NK-92 treated with Interleukin-12 subunit alpha and Interleukin-12 subunit beta, amount 100 ng/mL, for 24 hours (cell line): ENCODE measurements around the gene PTPRM.
"Not testable (repeated sequence)": the region's sequence is repeated elsewhere in the genome, so short reads cannot be mapped to it uniquely, and the experiment has no call there.

ENCODE experiments used
- DNase-seq: peaks from one replicate; lab custom pipeline; 2025; lab: John Stamatoyannopoulos, UW

The PTPRM gene

DNA sequence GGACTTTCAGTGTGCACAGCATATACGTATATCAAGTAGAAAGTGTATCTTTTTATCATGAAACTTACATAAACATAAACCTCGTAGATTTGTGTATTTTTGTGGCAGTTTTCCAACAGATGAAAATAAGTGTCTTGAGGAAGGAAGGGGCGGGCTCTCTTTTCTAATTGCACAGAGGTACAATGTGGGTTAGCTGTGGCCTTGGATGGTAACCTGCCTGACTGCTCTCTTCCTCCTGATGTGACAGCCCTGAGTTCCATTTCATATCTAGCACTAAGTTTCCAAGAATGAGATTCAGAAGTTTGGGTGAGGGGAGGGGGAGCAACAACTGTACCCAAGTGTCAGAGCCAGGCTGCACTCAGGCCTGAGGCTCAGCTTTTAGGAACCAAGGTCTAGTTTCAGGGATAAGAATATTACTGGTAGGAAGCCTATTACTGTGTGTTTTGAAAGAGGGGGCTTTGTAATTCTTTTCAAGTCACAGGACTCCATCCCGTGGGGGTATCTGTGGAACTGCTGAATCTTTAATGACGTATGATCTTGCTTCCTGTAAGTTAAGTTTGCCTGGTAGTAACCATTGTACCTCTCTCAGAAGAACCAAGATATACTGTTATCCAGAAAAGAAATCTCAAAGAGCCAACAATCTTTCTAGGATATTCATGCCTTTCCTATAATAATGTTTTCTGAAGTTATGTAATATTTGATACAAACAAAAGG lies 483.7 kb downstream of the PTPRM start:
- DNase-seq: no peak

- no peak for DNase-seq
Observed at GRCh38 chr18:8051453-8051852, 484.3 kb downstream of the PTPRM start.

GRCh38 chr18:8052237-8052701 lies 485.2 kb downstream of the PTPRM start:
- DNase-seq: no peak

- DNase-seq: no peak
Observed at GRCh38 chr18:8056723-8057122, 489.6 kb downstream of the PTPRM start.

DNA sequence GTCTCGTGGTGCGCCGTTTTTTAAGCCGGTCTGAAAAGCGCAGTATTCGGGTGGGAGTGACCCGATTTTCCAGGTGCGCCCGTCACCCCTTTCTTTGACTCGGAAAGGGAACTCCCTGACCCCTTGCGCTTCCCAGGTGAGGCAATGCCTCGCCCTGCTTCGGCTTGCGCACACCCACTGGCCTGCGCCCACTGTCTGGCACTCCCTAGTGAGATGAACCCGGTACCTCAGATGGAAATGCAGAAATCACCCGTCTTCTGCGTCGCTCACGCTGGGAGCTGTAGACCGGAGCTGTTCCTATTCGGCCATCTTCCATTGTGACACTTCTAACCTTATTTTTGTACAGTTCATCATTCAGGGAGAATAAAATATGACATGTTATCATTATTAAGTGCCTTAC lies 496.0 kb downstream of the PTPRM start:
- DNase-seq: not testable (repeated sequence)

DNA sequence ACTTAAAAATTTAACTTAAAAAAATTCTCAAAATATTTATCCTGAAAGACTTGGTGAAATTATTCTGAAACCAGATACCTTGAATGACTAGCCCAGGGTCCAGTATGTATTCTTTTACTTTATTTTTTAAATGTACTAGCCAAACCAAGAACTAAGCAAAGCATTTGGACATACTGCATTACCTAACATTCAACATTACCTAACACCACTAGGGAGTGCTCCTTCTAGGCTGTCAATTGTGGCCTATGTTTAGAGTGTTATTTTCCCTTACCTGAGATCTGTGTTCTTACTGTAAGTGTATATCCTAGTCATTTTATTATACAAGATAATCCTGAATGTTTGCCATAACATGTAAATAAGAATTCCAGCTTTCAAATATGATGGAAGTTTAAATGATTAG lies 496.6 kb downstream of the PTPRM start:
- no peak for DNase-seq

- DNase-seq: no peak
Observed at GRCh38 chr18:8065284-8065683, 498.2 kb downstream of the PTPRM start.

- no peak for DNase-seq
Observed at GRCh38 chr18:8065773-8066172, 498.7 kb downstream of the PTPRM start.

DNA sequence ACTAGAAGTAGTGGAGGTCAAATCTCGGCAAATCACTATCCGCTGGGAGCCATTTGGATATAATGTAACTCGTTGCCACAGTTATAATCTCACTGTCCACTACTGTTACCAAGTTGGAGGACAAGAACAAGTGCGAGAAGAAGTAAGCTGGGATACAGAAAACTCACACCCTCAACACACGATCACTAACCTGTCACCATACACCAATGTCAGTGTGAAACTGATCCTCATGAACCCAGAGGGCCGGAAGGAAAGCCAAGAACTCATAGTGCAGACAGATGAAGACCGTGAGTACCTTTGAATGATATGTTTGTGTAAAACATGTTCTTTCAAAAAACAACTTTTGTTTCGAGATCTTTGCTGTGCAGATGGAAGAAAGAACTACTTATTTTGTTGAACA lies 502.6 kb downstream of the PTPRM start:
- no peak for DNase-seq

- no peak for DNase-seq
Observed at GRCh38 chr18:8073167-8073566, 506.1 kb downstream of the PTPRM start.

DNA sequence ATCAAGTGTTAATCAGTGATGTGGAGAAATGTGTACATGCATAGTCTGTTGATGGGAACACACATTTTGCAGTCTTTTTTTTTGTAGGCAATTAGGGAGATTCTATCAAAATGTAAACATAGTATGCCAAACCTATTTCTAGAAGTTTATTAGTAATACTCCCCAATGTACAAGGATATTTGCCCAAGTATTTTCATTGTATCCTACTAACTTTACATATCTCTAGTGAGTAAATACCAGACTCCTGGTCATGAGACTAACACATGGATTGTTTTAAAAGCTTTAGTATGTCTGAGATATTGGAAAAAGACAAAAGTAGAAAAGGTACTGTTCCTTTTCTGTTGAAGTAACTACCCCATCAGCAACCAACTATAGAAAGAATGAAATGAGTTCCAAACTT lies 513.0 kb downstream of the PTPRM start:
- DNase-seq: no peak

- no peak for DNase-seq
Observed at GRCh38 chr18:8081267-8081666, 514.2 kb downstream of the PTPRM start.

- no peak for DNase-seq
Observed at GRCh38 chr18:8081872-8082553, 514.9 kb downstream of the PTPRM start.

DNA sequence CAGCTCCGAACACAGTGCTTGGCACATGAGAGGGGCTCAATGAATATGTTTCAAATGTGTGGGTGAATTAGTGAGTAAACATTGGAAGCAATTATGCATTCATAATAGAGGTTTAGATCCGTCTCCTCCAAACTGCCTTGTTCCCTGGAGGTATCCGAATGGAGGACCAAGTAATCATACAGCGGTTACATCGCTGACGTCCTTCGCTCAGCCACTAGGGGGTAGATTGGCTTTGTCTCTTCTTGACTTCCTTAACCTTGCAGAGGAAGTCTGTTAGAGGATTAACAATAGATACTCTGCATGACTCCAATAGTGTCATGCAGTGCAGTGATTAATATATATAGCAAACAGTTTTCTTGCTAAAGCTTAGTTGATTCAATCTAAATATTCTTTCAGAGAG lies 517.0 kb downstream of the PTPRM start:
- no peak for DNase-seq

GRCh38 chr18:8088626-8089025 lies 521.5 kb downstream of the PTPRM start:
- DNase-seq: no peak

DNA sequence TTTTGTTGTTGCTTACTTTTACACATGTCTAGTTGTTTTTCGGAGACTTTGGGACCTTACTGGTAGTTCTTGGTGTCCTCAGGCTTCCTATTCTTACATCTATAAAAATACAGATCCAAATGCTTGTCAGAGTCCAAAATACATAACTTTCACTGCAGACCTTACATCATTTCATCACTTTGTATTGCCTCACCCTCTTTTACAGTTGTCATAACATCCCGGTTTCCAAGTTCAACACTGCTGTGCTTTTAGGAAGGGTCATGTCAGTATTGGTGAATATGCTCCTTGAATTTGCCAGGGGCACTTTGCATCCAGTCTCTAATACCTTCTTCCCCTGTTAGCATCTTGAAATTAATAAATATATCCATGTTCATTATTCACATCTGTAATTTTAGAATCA lies 523.9 kb downstream of the PTPRM start:
- no peak for DNase-seq

DNA sequence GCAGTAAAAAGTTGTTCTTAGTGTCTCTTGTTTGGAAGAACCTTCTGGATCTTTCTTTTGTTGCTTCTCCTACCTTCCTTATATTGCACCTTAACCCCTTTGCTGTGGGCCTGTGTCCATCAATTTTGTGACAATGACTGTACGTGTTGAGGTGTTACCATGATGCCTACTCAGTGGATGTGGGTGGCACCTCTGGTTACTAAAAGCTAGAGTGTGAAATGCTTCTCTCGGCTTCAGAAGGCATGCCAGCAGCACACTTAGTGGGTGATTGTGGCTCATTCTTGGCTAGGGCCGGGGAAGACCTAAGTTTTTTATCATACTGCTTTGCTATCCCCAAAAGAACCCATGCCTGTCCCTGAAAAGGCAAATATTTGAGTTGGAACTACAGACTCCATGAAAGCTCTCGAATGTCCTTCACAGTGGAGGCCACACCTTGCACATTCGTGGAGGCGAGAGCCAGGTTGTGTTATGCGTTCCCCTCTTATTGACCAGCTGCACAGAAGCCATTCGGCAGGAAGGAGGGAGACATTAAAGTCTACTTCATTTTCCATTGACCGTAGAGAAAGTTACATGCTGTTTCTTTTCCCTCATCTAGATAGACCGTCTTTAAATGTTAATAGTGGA lies 528.9 kb downstream of the PTPRM start:
- DNase-seq: no peak

- DNase-seq: no peak
Observed at GRCh38 chr18:8097399-8097798, 530.3 kb downstream of the PTPRM start.

GRCh38 chr18:8097927-8098326 lies 530.8 kb downstream of the PTPRM start:
- no peak for DNase-seq

GRCh38 chr18:8106603-8107002 lies 539.5 kb downstream of the PTPRM start:
- DNase-seq: no peak

- DNase-seq: no peak
Observed at GRCh38 chr18:8107426-8107825, 540.3 kb downstream of the PTPRM start.

GRCh38 chr18:8114480-8114879 lies 547.4 kb downstream of the PTPRM start:
- no peak for DNase-seq

GRCh38 chr18:8116341-8117005 lies 549.4 kb downstream of the PTPRM start:
- no peak for DNase-seq
